ENCODE measurements around the gene SETBP1. TPM values are rescaled to one million over a fixed set of nuclear protein-coding genes. Genes with fewer than 3 reads are reported as not detected.

The SETBP1 gene
- total and polyA plus RNA-seq, 2 of the 13 experiments (the other 11 are each of a cell fraction or from before 2014, with no cell fraction given), result 0.18 to 0.65 TPM

GRCh38 chr18:45054636-45055035 lies 373.9 kb downstream of the SETBP1 start:
- in situ Hi-C loops (cut with HindIII; ENCODE audit: extremely low pct_ligation_motif_present, low pct_unique_long_range_greater_than_20kb), result no loop called here
- no peaks in the 10 kb centered on the region for H3K36me3 ChIP-seq (replicated peaks in 1 of 2; ENCODE audit: control insufficient read depth in 1 of 2, insufficient read depth in 2 of 2, low read length in 2 of 2)
- no peaks in the 10 kb centered on the region for H3K9me3 ChIP-seq (ENCODE audit: low read length)
- no peaks in the 10 kb centered on the region for H3K79me2 ChIP-seq (ENCODE audit: insufficient read depth, low read length)
- DNase-seq (ENCODE audit: low spot score) (no peak), FAIRE-seq (no peak), ATAC-seq (no peak)
- H3K4me2 ChIP-seq (ENCODE audit: low read depth, low read length), result no peak overlapping the region
- TF ChIP-seq RARA (CRISPR knock-in tag; IDR thresholded peaks at IDR 0.05), result no peak
- TF ChIP-seq ZBTB7A (CRISPR knock-in tag; IDR thresholded peaks at IDR 0.05), result no peak
- no peak for TF ChIP-seq TEF (CRISPR knock-in tag; IDR thresholded peaks at IDR 0.05)
- no peak for TF ChIP-seq ZNF17 (CRISPR knock-in tag; IDR thresholded peaks at IDR 0.05)
- TF ChIP-seq ZFP90 (CRISPR knock-in tag; IDR thresholded peaks at IDR 0.05; ENCODE audit: borderline replicate concordance), result no peak
- TF ChIP-seq TRIM22 (IDR thresholded peaks at IDR 0.05), result no peak
- TF ChIP-seq ZNF691 (CRISPR knock-in tag; IDR thresholded peaks at IDR 0.05; ENCODE audit: borderline replicate concordance, low read depth), result no peak
- no peak for TF ChIP-seq ZFY (CRISPR knock-in tag; IDR thresholded peaks at IDR 0.05)
- TF ChIP-seq CCDC6 (CRISPR knock-in tag; IDR thresholded peaks at IDR 0.05), result no peak
- no peak for TF ChIP-seq ZNF644 (CRISPR knock-in tag; IDR thresholded peaks at IDR 0.05; ENCODE audit: low read depth)
- no peak for TF ChIP-seq ZFYVE20 (CRISPR knock-in tag; IDR thresholded peaks at IDR 0.05; ENCODE audit: borderline replicate concordance, low read depth)
- TF ChIP-seq ZNF33B (CRISPR knock-in tag; IDR thresholded peaks at IDR 0.05), result no peak
- TF ChIP-seq ZNF766 (CRISPR knock-in tag; IDR thresholded peaks at IDR 0.05; ENCODE audit: borderline replicate concordance), result no peak
- H4K20me1 ChIP-seq (ENCODE audit: insufficient read depth, low read length), result no peaks in the 10 kb centered on the region
- BruUV-seq (replicated peaks), result no TSS peak
- H3K27ac ChIP-seq (ENCODE audit: extremely low read length, insufficient read depth, low read length), result no peak overlapping the region
- CTCF ChIA-PET (ENCODE audit: low intra/inter-chr PET ratio, low total read pairs), result no interaction called here
- POLR2A ChIA-PET, result no interaction called here
- H3K4me1 ChIP-seq (ENCODE audit: insufficient read depth, low read length), result no peaks in the 10 kb centered on the region
- intact Hi-C loops (cut with micrococcal nuclease; ENCODE audit: unreplicated experiment), result no loop called here
- WGBS (ENCODE audit: low lambda C conversion rate), result 14% methylated on average over 3 of the region's 3 CpGs
- H3K27me3 ChIP-seq (ENCODE audit: control insufficient read depth in 1 of 2, insufficient read depth in 2 of 2, low read length in 2 of 2), result no peaks in the 10 kb centered on the region
- no peak overlapping the region for H2AFZ ChIP-seq (ENCODE audit: low read length)
- no peak overlapping the region for H3K9ac ChIP-seq (ENCODE audit: insufficient read depth, low read depth, low read length)
- H3K4me3 ChIP-seq (replicated peaks in 1 of 3; ENCODE audit: insufficient read depth in 1 of 3, low read depth in 2 of 3, low read length in 3 of 3), result no peak overlapping the region
